Measurements from ENCODE around the gene GDPD2.

DNA sequence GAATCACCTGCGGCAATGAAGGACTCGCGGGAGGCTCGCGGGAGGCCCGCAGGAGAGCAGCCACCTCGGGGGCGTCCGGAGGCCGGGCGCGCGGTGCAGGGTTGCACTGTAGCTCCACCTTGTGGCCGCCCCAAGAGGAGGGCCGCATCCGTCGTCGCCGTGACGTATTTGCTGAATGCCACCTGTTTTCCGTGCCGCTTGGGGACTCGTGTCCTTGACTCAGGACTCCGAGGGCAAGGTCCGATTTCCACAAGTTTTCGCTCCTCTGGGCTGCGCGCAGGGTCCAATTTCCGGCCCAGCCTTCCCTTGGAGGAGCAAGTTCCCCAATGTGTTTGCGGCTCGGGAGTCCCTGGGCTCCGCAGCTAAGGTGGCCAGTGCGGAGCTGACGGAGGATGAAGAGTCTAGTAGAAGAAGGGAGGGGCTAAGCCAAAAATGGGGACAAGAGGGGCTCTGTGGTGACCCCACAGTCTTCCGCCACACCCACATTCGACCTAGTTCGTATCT is 10.8 kb downstream of the GDPD2 start:
- TF ChIP-seq, protein P1, sequence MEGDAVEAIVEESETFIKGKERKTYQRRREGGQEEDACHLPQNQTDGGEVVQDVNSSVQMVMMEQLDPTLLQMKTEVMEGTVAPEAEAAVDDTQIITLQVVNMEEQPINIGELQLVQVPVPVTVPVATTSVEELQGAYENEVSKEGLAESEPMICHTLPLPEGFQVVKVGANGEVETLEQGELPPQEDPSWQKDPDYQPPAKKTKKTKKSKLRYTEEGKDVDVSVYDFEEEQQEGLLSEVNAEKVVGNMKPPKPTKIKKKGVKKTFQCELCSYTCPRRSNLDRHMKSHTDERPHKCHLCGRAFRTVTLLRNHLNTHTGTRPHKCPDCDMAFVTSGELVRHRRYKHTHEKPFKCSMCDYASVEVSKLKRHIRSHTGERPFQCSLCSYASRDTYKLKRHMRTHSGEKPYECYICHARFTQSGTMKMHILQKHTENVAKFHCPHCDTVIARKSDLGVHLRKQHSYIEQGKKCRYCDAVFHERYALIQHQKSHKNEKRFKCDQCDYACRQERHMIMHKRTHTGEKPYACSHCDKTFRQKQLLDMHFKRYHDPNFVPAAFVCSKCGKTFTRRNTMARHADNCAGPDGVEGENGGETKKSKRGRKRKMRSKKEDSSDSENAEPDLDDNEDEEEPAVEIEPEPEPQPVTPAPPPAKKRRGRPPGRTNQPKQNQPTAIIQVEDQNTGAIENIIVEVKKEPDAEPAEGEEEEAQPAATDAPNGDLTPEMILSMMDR (IDR thresholded peaks at IDR 0.05; ENCODE audit: borderline replicate concordance, extremely low read depth, low read length, poor library complexity, severe bottlenecking): peak; percentile 65
- no peak for TF ChIP-seq EZH2 (IDR thresholded peaks at IDR 0.05; ENCODE audit: borderline replicate concordance, low read depth, low read length, severe bottlenecking)

Measured in DND-41 (cell line).